Epithelial cell of esophagus (primary cell): ENCODE results near the gene ABCF2.

Experiments
- DNase-seq: peaks from one replicate; pipeline ENCODE4 v3.0.0; 2010; ENCODE audit warnings: low read depth
- H3K4me3 ChIP-seq: 2 replicates; pipeline ENCODE4 v1.5.1; 2011; ENCODE audit warnings: mild to moderate bottlenecking, low read length, control low read depth
- CTCF ChIP-seq: IDR thresholded peaks from 2 replicates; pipeline ENCODE4 v1.5.1; 2011; ENCODE audit warnings: low read depth, mild to moderate bottlenecking, low read length, control low read depth, inconsistent platforms; ENCODE audit not compliant: insufficient read depth; ENCODE audit errors: missing control alignments

ABCF2 gene

GRCh38 chr7:151175047-151175792, 51.8 kb downstream of the ABCF2 start:
- DNase-seq = no peak
- TF ChIP-seq CTCF = no peak
- H3K4me3 ChIP-seq = no peak overlapping the region

- H3K4me3 ChIP-seq = no peak overlapping the region
- no peak for TF ChIP-seq CTCF
- no peak for DNase-seq
Measured at GRCh38 chr7:151174246-151175046, 52.6 kb downstream of the ABCF2 start.

- DNase-seq = no peak
- no peak overlapping the region for H3K4me3 ChIP-seq
- TF ChIP-seq CTCF = no peak
Measured at GRCh38 chr7:151173386-151174245, 53.4 kb downstream of the ABCF2 start.

GRCh38 chr7:151172273-151173141, 54.5 kb downstream of the ABCF2 start:
- peak; percentile 61 for DNase-seq
- peak; percentile 96 for TF ChIP-seq CTCF
- no peak overlapping the region for H3K4me3 ChIP-seq

- no peak for DNase-seq
- no peak for TF ChIP-seq CTCF
- H3K4me3 ChIP-seq = no peak overlapping the region
Measured at GRCh38 chr7:151168787-151169162, 58.2 kb downstream of the ABCF2 start.

- peak overlapping the region; percentile 7 for H3K4me3 ChIP-seq
- DNase-seq = peak; percentile 32
- TF ChIP-seq CTCF = peak; percentile 30
Measured at GRCh38 chr7:151168003-151168786, 58.8 kb downstream of the ABCF2 start.
